GM19452 (cell line): ENCODE results near the gene MGRN1.
A peak's percentile ranks its signal among the peaks of the same experiment; 100 is the strongest.

ENCODE experiments used
- ATAC-seq: cut with Tn5 transposase; IDR thresholded peaks from one replicate; pipeline ENCODE4 v1.9.1; 2021; ENCODE audit not compliant: unreplicated experiment

MGRN1 gene

GRCh38 chr16:4618645-4619418 lies 5.8 kb upstream of the MGRN1 start:
- ATAC-seq, result no peak

- no peak for ATAC-seq
These were observed 1.0 kb upstream of the MGRN1 start for GRCh38 chr16:4623593-4623992.

GRCh38 chr16:4624827-4625559 lies 367 bp downstream of the MGRN1 start:
- ATAC-seq, result peak; percentile 52

GRCh38 chr16:4625560-4626159 lies 1.0 kb downstream of the MGRN1 start:
- no peak for ATAC-seq

GRCh38 chr16:4626396-4626795 lies 1.8 kb downstream of the MGRN1 start:
- ATAC-seq, result no peak

- no peak for ATAC-seq
These were observed 3.7 kb downstream of the MGRN1 start for GRCh38 chr16:4628283-4628682.

- no peak for ATAC-seq
These were observed 6.8 kb downstream of the MGRN1 start for GRCh38 chr16:4631444-4631843.

GRCh38 chr16:4633910-4634635 lies 9.4 kb downstream of the MGRN1 start:
- ATAC-seq, result no peak

- ATAC-seq, result no peak
These were observed 10.1 kb downstream of the MGRN1 start for GRCh38 chr16:4634768-4635167.

- ATAC-seq, result no peak
These were observed 11.6 kb downstream of the MGRN1 start for GRCh38 chr16:4636196-4636595.

GRCh38 chr16:4637501-4638166 lies 13.0 kb downstream of the MGRN1 start:
- ATAC-seq, result no peak

GRCh38 chr16:4639899-4640509 lies 15.4 kb downstream of the MGRN1 start:
- ATAC-seq, result no peak

GRCh38 chr16:4640572-4641305 lies 16.1 kb downstream of the MGRN1 start:
- ATAC-seq, result no peak

- ATAC-seq, result no peak
These were observed 16.7 kb downstream of the MGRN1 start for GRCh38 chr16:4641306-4641687.

- ATAC-seq, result no peak
These were observed 17.3 kb downstream of the MGRN1 start for GRCh38 chr16:4641895-4642294.

- ATAC-seq, result no peak
These were observed 22.4 kb downstream of the MGRN1 start for GRCh38 chr16:4646773-4647643.

- no peak for ATAC-seq
These were observed 23.0 kb downstream of the MGRN1 start for GRCh38 chr16:4647644-4647980.

GRCh38 chr16:4648917-4649316 lies 24.3 kb downstream of the MGRN1 start:
- no peak for ATAC-seq
